CD4-positive, alpha-beta T cell treated with Interleukin-17A for 4 hours (primary cell): ENCODE measurements around the gene PIK3R5.
"Not testable (repeated sequence)": the region's sequence is repeated elsewhere in the genome, so short reads cannot be mapped to it uniquely, and the experiment has no call there.

Experiments used
- DNase-seq: peaks from one replicate; pipeline ENCODE4 v3.0.0-alpha.2; 2020; ENCODE audit warnings: mixed read lengths

The PIK3R5 gene

GRCh38 chr17:8872705-8873435 is 92.6 kb downstream of the PIK3R5 start:
- DNase-seq: no peak

GRCh38 chr17:8872036-8872704 is 93.3 kb downstream of the PIK3R5 start:
- DNase-seq: no peak

- no peak for DNase-seq
Observed at GRCh38 chr17:8871081-8871581, 94.4 kb downstream of the PIK3R5 start.

- no peak for DNase-seq
Observed at GRCh38 chr17:8870406-8871040, 95.0 kb downstream of the PIK3R5 start.

- DNase-seq: no peak
Observed at GRCh38 chr17:8869114-8869815, 96.2 kb downstream of the PIK3R5 start.

- DNase-seq: no peak
Observed at GRCh38 chr17:8868529-8868951, 97.0 kb downstream of the PIK3R5 start.

GRCh38 chr17:8868092-8868491 is 97.4 kb downstream of the PIK3R5 start:
- no peak for DNase-seq

GRCh38 chr17:8867361-8867981 is 98.0 kb downstream of the PIK3R5 start, which contains the start of gene PIK3R6:
Gene PIK3R6, minus strand, starts transcription at chr17:8867674. Its CDS starts 17,880 bp downstream, at chr17:8849794.
- DNase-seq: peak; percentile 33

- no peak for DNase-seq
Observed at GRCh38 chr17:8865811-8866210, 99.7 kb downstream of the PIK3R5 start.

GRCh38 chr17:8865385-8865784 is 100.1 kb downstream of the PIK3R5 start:
- no peak for DNase-seq

GRCh38 chr17:8862213-8863056 is 103.1 kb downstream of the PIK3R5 start:
- no peak for DNase-seq

GRCh38 chr17:8861495-8862181 is 103.9 kb downstream of the PIK3R5 start:
- no peak for DNase-seq

- no peak for DNase-seq
Observed at GRCh38 chr17:8859804-8860430, 105.6 kb downstream of the PIK3R5 start.

GRCh38 chr17:8859027-8859803 is 106.3 kb downstream of the PIK3R5 start:
- no peak for DNase-seq

GRCh38 chr17:8857919-8858318 is 107.6 kb downstream of the PIK3R5 start:
- DNase-seq: peak; percentile 33

- DNase-seq: no peak
Observed at GRCh38 chr17:8856869-8857575, 108.5 kb downstream of the PIK3R5 start.

- not testable (repeated sequence) for DNase-seq
Observed at GRCh38 chr17:8856205-8856603, 109.3 kb downstream of the PIK3R5 start.

GRCh38 chr17:8855477-8856204 is 109.9 kb downstream of the PIK3R5 start:
- no peak for DNase-seq
